NCI-H524 treated with DMSO at 0.1 percent for 48 hours (cell line): ENCODE data around the gene RAB5B.

Experiments used
- DNase-seq: peaks from one replicate; lab custom pipeline; 2025; lab: John Stamatoyannopoulos, UW

RAB5B gene

GRCh38 chr12:55973599-55974307 lies at the start of gene RAB5B:
Gene RAB5B (plus strand): TSS chr12:55974078. CDS start chr12:55986961, 12,883 bp downstream.
- DNase-seq, result peak; percentile 99

GRCh38 chr12:55925371-55925770 lies 48.5 kb upstream of the RAB5B start:
- DNase-seq, result no peak

- DNase-seq, result no peak
Measured at GRCh38 chr12:55925870-55926737, 47.8 kb upstream of the RAB5B start.

GRCh38 chr12:55926738-55927587 lies 46.9 kb upstream of the RAB5B start:
- peak; percentile 43 for DNase-seq

GRCh38 chr12:55927588-55928502 lies 46.0 kb upstream of the RAB5B start, which contains the start of gene PYM1:
Gene PYM1 (minus strand): TSS chr12:55927894. CDS start chr12:55927761, 133 bp downstream.
- DNase-seq, result peak; percentile 13

- no peak for DNase-seq
Measured at GRCh38 chr12:55929306-55929791, 44.5 kb upstream of the RAB5B start.

GRCh38 chr12:55930771-55931316 lies 43.0 kb upstream of the RAB5B start, which contains the start of gene DGKA:
Gene DGKA (plus strand): TSS chr12:55931162. CDS start chr12:55936504, 5,342 bp downstream.
- DNase-seq, result peak; percentile 5

- no peak for DNase-seq
Measured at GRCh38 chr12:55931317-55931779, 42.5 kb upstream of the RAB5B start.

- no peak for DNase-seq
Measured at GRCh38 chr12:55931780-55932550, 41.9 kb upstream of the RAB5B start.

GRCh38 chr12:55932551-55932910 lies 41.3 kb upstream of the RAB5B start:
- no peak for DNase-seq

GRCh38 chr12:55933169-55933798 lies 40.6 kb upstream of the RAB5B start:
- no peak for DNase-seq

GRCh38 chr12:55933799-55934742 lies 39.8 kb upstream of the RAB5B start:
- peak; percentile 18 for DNase-seq

GRCh38 chr12:55934773-55935172 lies 39.1 kb upstream of the RAB5B start:
- no peak for DNase-seq

- DNase-seq, result no peak
Measured at GRCh38 chr12:55935738-55936151, 38.1 kb upstream of the RAB5B start.

- no peak for DNase-seq
Measured at GRCh38 chr12:55937981-55938380, 35.9 kb upstream of the RAB5B start.

- no peak for DNase-seq
Measured at GRCh38 chr12:55938826-55939501, 34.9 kb upstream of the RAB5B start.

GRCh38 chr12:55940065-55940732 lies 33.7 kb upstream of the RAB5B start:
- DNase-seq, result peak; percentile 36
